Esophagus muscularis mucosa (tissue), 3 donors: ENCODE results near the gene TNS1.

Experiments used
- CTCF ChIP-seq, 3 experiments: fragments of 200-600 bp in 2 of 3; fragments of 450-650 bp in 1 of 3; sonication (generic) in 2 of 3; IDR thresholded peaks; one replicate each; pipeline ENCODE4 v1.5.1; 2017 to 2019; ENCODE audit warnings: antibody characterized with exemption in 3 of 3, mild to moderate bottlenecking in 2 of 3, moderate library complexity in 1 of 3
- POLR2A ChIP-seq: fragments of 450-650 bp; IDR thresholded peaks from one replicate; pipeline ENCODE4 v1.6.1; 2017; ENCODE audit warnings: antibody characterized with exemption, moderate library complexity, mild to moderate bottlenecking, low read depth
- POLR2AphosphoS5 ChIP-seq, 2 donors: sonication (generic); formaldehyde crosslinking; IDR thresholded peaks; one replicate each; pipeline ENCODE4 v1.6.1; 2017; ENCODE audit warnings: antibody characterized with exemption in 2 of 2

- TF ChIP-seq CTCF (IDR thresholded peaks at IDR 0.05) = no peak
- no peak for TF ChIP-seq POLR2A
- TF ChIP-seq POLR2AphosphoS5 (IDR thresholded peaks at IDR 0.05) = no peak
Measured at GRCh38 chr2:217821536-217822147, 181.2 kb downstream of the TNS1 start.
